GM18870 (cell line): ENCODE results near the gene HCN2.

Source experiments
- ATAC-seq: cut with Tn5 transposase; IDR thresholded peaks from one replicate; pipeline ENCODE4 v1.9.1; 2021; ENCODE audit warnings: moderate library complexity; ENCODE audit not compliant: unreplicated experiment

The HCN2 gene

GRCh38 chr19:589693-590395 lies at the start of gene HCN2:
HCN2 (plus strand) TSS chr19:589881; CDS start chr19:589946, 65 bp downstream.
- ATAC-seq: no peak

GRCh38 chr19:540867-541637 lies 48.6 kb upstream of the HCN2 start:
- no peak for ATAC-seq

- no peak for ATAC-seq
Observed at GRCh38 chr19:541699-542098, 48.0 kb upstream of the HCN2 start.

DNA sequence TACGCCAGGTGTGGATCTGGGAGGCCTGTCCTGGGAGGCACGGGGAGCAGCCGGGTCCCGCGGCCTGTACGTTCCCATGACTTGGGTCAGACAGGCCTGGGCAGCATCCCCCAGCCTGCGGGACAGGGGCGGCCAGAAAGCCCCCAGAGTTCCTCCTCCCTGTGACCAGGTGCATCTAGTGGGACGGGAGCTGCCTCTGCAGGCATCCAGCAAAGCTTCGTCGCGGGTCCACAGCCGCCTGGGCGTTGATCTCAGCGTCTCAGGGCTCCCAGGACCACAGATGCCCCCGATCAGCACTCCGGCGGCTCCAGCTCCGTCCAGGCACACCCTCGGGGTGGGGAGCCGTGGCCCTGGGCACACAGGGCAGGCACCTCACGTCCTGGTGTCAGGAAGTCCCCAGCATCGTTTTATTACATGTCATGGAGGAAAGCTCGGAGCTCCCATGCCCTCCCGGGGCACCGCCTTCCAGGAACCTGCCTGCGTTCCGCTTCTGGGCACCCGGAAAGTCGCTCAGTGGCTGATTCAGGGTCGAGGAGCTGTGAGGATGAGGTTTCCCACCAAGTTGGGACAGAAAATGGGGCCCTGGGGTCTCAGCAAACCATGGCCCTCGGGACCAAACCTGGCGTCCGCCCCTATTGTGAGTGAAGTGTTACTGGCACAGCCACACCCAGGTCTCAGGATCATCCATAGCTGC lies 47.4 kb upstream of the HCN2 start:
- no peak for ATAC-seq

DNA sequence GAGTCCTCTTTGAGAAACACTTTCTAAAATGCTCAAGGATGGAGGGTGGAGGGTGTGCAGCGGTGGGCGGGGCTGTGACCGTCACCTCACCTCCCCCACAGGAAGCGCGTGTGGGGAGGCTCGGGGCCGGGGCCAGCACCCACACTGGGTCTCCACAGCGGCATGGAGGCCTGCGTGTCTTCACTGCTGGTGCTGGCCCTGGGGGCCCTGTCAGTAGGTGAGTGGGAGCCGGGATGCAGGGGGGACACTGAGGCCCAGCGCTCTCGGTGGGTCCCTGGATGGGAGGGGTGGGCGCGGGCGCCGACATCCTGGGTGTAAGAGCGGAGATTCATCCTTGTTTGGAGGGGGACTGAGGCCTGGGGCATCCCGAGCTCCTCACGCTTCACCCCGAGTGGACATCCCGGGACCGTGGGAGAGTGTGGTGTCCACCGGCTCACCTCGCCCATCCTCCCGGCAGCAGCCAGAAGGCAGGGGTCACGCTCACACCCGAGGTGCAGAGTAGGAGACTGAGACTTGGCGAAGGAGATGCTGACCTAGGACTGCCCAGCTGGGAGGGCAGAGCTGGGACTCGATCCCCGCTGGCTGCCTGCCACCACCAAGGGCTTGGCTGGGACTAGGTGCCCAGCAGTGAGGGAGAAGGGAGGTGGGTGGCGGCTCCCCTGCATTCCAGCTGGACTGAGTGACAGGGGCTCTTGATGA lies 45.6 kb upstream of the HCN2 start, which contains the start of gene GZMM:
Gene GZMM, plus strand, starts transcription at position 144 of the 699 bp plus-strand sequence. Its CDS starts 19 bp downstream, at position 163.
- ATAC-seq: no peak

DNA sequence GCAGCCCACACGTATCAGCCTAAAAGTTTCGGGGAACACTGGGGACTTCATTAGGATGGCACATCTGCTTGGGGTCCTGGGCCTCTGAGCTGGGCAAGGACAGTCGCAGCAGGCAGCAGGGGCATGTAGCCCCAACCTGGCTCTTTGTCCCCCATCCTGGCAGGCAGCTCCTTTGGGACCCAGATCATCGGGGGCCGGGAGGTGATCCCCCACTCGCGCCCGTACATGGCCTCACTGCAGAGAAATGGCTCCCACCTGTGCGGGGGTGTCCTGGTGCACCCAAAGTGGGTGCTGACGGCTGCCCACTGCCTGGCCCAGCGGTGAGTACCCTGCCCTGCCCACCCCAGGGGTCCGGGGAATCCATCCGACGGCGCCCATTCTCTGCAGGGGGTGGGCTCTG lies 42.6 kb upstream of the HCN2 start:
- no peak for ATAC-seq

DNA sequence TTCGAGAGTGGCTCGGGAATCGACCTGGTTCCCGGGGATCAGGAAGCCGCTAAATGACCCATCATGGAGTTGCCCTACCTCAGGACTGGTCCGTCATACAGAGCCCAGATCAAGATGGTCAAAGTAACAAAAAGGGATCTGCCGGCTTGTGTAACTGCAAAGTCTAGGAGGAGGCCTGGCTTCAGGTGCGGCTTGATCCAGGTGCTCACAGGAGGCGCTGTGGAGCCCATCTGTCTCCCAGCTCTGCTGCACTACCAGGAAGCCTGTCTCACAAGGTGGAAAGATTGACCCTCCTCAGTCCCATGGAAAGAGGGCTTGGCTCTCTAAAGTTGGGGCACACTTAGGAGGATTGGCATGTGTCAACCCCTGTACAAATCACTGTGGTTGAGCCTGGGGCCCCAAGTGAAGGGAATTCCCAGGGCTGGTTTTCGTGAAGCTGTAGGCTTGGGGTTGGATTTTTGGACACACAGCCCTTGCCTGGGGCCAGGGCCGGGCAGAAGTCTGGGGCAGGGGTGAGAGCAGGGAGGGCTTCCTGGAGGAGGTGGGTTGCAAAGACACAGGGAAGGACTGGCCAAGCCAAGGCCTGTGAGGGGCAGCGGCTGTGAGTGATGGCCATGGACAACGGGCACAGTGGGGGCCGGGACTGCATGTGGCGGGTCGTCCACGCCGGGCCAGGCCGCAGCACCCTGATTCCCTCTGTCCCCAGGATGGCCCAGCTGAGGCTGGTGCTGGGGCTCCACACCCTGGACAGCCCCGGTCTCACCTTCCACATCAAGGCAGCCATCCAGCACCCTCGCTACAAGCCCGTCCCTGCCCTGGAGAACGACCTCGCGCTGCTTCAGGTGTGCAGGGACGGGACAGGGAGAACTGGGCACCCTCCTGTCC lies 41.6 kb upstream of the HCN2 start:
- ATAC-seq: no peak

DNA sequence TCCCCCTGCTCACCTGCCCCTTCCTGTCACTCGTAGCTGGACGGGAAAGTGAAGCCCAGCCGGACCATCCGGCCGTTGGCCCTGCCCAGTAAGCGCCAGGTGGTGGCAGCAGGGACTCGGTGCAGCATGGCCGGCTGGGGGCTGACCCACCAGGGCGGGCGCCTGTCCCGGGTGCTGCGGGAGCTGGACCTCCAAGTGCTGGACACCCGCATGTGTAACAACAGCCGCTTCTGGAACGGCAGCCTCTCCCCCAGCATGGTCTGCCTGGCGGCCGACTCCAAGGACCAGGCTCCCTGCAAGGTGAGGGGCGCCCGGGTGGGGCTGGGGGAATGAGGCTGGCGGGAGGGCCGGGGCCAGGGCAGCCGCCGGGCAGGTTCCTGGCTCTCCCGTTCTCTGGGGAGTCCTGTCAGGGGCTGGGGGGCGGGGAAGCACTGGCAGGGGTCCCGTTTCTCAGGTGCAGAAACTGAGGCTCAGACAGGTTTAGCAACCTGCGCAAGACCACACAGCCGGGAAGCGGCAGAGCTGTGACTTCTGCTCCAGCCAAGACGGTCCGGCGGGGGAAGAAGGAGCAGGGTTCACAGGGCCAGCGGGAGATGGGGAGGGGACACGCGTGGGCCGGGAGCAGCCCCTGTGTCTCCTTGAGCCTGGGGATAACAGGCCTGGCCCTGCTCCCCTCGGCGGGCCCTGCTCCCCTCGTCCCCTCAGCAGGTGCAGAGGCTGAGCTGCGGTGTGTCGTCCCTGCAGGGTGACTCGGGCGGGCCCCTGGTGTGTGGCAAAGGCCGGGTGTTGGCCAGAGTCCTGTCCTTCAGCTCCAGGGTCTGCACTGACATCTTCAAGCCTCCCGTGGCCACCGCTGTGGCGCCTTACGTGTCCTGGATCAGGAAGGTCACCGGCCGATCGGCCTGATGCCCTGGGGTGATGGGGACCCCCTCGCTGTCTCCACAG lies 40.5 kb upstream of the HCN2 start:
- ATAC-seq: no peak

GRCh38 chr19:554817-555216 lies 34.9 kb upstream of the HCN2 start:
- no peak for ATAC-seq

GRCh38 chr19:555474-555808 lies 34.2 kb upstream of the HCN2 start:
- no peak for ATAC-seq

- no peak for ATAC-seq
Observed at GRCh38 chr19:556611-557382, 32.9 kb upstream of the HCN2 start.

- ATAC-seq: no peak
Observed at GRCh38 chr19:558770-559439, 30.8 kb upstream of the HCN2 start.

- ATAC-seq: no peak
Observed at GRCh38 chr19:560121-560520, 29.6 kb upstream of the HCN2 start.

DNA sequence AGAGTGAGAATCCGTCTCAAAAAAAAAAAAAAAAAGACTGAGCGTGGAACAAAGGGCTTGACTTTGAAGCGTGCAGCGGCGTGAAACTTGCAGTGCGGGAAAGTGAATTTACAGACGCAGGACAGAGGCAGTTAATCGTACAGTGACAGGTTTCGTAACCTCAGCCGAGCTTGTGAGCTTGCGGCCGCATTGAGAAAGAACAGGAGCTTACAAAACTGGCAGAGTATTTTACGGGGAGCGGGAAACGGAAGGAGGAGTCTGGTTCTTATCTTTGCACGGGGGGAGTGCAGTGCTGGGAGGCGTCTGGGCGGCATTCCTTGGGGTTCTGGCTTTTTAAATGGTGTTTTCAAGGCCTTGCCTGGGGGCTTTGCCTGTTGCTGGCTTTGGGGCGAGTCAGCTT lies 23.3 kb upstream of the HCN2 start:
- ATAC-seq: no peak

- no peak for ATAC-seq
Observed at GRCh38 chr19:566844-567243, 22.8 kb upstream of the HCN2 start.

DNA sequence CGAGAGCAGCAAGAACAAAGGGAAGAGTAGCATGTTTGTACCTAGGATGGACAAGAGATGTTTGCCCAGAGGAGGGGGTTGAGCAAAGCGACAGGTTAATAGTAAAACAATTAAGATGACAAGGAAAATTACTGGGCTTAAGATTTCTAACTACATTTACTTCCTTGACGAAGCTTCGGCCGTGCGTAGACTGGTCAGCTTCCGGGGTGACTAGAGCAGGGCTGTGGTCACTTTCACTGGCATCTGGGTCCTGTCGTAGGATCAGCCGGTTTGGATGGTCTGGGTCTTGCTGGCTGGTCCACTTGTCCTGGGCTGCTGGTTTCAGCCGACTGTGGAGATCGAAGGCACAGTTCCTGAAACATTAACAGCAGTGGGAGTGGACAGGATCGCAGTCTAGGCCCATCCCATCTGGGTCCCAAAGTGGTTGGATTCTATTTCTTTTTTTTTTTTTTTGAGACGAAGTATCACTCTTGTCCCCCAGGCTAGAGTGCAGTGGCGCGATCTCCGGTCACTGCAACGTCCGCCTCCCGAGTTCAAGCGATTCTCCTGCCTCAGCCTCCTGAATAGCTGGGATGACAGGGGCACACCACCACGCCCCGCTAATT lies 22.3 kb upstream of the HCN2 start:
- ATAC-seq: no peak

- no peak for ATAC-seq
Observed at GRCh38 chr19:570251-570686, 19.4 kb upstream of the HCN2 start.
